Measurements from ENCODE around the gene YWHAG.
"Not testable (repeated sequence)": the region's sequence is repeated elsewhere in the genome, so short reads cannot be mapped to it uniquely, and the experiment has no call there.

The YWHAG gene

GRCh38 chr7:76318488-76319353 lies 40.1 kb downstream of the YWHAG start:
- DNase-seq (ENCODE audit: low spot score), result peak; percentile 73

GRCh38 chr7:76317782-76318487 lies 40.9 kb downstream of the YWHAG start:
- DNase-seq (ENCODE audit: low spot score), result peak; percentile 98

GRCh38 chr7:76316984-76317781 lies 41.6 kb downstream of the YWHAG start:
- DNase-seq (ENCODE audit: low spot score), result no peak

- no peak for DNase-seq (ENCODE audit: low spot score)
Observed at GRCh38 chr7:76315364-76315763, 43.4 kb downstream of the YWHAG start.

- not testable (repeated sequence) for DNase-seq (ENCODE audit: low spot score)
Observed at GRCh38 chr7:76314740-76315139, 44.1 kb downstream of the YWHAG start.

GRCh38 chr7:76314042-76314721 lies 44.6 kb downstream of the YWHAG start:
- peak; percentile 94 for DNase-seq (ENCODE audit: low spot score)

GRCh38 chr7:76311838-76312237 lies 47.0 kb downstream of the YWHAG start:
- not testable (repeated sequence) for DNase-seq (ENCODE audit: low spot score)

GRCh38 chr7:76310102-76310957 lies 48.5 kb downstream of the YWHAG start:
- peak; percentile 72 for DNase-seq (ENCODE audit: low spot score)

GRCh38 chr7:76309341-76310101 lies 49.3 kb downstream of the YWHAG start:
- DNase-seq (ENCODE audit: low spot score), result not testable (repeated sequence)

- DNase-seq (ENCODE audit: low spot score), result not testable (repeated sequence)
Observed at GRCh38 chr7:76308874-76309273, 49.9 kb downstream of the YWHAG start.

- peak; percentile 78 for DNase-seq (ENCODE audit: low spot score)
Observed at GRCh38 chr7:76304888-76305375, 53.9 kb downstream of the YWHAG start.

GRCh38 chr7:76303202-76304147 lies 55.3 kb downstream of the YWHAG start:
- peak; percentile 67 for DNase-seq (ENCODE audit: low spot score)

GRCh38 chr7:76302347-76303201 lies 56.2 kb downstream of the YWHAG start, which contains the start of gene HSPB1:
TSS of gene HSPB1 (plus strand) at chr7:76302673. CDS start at chr7:76302713, 40 bp downstream.
- DNase-seq (ENCODE audit: low spot score), result peak; percentile 89

GRCh38 chr7:76301000-76301399 lies 57.8 kb downstream of the YWHAG start:
- DNase-seq (ENCODE audit: low spot score), result no peak

GRCh38 chr7:76300166-76300731 lies 58.5 kb downstream of the YWHAG start:
- no peak for DNase-seq (ENCODE audit: low spot score)

- no peak for DNase-seq (ENCODE audit: low spot score)
Observed at GRCh38 chr7:76296743-76297740, 61.7 kb downstream of the YWHAG start.

Measured in pons (tissue), 1 donor.